ENCODE data around the gene PRG3.

GRCh38 chr11:57375490-57375889 is 5.5 kb downstream of the PRG3 start:
- TF ChIP-seq CTCF (IDR thresholded peaks at IDR 0.05) (no peak), EP300 (IDR thresholded peaks at IDR 0.05) (no peak)
